Upper lobe of left lung (tissue), 4 donors: Measurements from ENCODE around the gene RUNX1.

ENCODE experiments used
- POLR2AphosphoS5 ChIP-seq, 2 donors: sonication (generic); formaldehyde crosslinking; IDR thresholded peaks; one replicate each; pipeline ENCODE4 v1.5.1; 2017; ENCODE audit warnings: antibody characterized with exemption in 2 of 2
- TF ChIP-seq, protein P1 (sequence below), 6 experiments: fragments of 450-650 bp in 4 of 6; fragments of 200-600 bp in 2 of 6; sonication (generic) in 2 of 6; IDR thresholded peaks; one replicate each; pipeline ENCODE4 v1.5.1; 2016 to 2019; ENCODE audit warnings: antibody characterized with exemption in 6 of 6

DNA sequence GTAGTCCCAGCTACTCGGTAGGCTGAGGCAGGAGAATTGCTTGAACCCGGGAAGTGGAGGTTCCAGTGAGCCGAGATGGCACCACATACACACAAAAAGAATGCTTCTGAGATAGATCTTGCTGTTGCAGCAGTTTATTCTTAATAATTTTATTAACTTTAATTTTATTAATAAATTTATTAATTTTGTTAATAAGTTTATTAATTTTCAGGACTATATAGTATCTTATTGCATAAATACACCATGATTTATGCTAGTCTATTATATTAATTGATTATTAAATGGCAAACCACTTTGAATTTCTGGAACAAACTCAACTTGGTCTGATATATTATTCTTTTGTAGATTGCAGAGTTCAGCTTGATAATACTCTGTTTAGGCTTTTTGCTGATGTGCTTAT, 280.8 kb downstream of the RUNX1 start:
- TF ChIP-seq POLR2AphosphoS5 (IDR thresholded peaks at IDR 0.05): no peak
- TF ChIP-seq, protein P1, sequence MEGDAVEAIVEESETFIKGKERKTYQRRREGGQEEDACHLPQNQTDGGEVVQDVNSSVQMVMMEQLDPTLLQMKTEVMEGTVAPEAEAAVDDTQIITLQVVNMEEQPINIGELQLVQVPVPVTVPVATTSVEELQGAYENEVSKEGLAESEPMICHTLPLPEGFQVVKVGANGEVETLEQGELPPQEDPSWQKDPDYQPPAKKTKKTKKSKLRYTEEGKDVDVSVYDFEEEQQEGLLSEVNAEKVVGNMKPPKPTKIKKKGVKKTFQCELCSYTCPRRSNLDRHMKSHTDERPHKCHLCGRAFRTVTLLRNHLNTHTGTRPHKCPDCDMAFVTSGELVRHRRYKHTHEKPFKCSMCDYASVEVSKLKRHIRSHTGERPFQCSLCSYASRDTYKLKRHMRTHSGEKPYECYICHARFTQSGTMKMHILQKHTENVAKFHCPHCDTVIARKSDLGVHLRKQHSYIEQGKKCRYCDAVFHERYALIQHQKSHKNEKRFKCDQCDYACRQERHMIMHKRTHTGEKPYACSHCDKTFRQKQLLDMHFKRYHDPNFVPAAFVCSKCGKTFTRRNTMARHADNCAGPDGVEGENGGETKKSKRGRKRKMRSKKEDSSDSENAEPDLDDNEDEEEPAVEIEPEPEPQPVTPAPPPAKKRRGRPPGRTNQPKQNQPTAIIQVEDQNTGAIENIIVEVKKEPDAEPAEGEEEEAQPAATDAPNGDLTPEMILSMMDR (IDR thresholded peaks at IDR 0.05): no peak
